H1 (cell line): Measurements from ENCODE around the gene MARS2. TPM values are rescaled to one million over a fixed set of nuclear protein-coding genes. Genes with fewer than 3 reads are reported as not detected.

Experiments
- BACH1 ChIP-seq: IDR thresholded peaks from 2 replicates; pipeline ENCODE4 v1.6.1; 2012; ENCODE audit warnings: low read length, improper control_type of control experiment
- BCL11A ChIP-seq, 2 experiments: IDR thresholded peaks; one replicate each; pipeline ENCODE4 v1.6.1; 2011; ENCODE audit warnings: low read depth in 2 of 2, low read length in 2 of 2, mild to moderate bottlenecking in 2 of 2
- BRCA1 ChIP-seq: IDR thresholded peaks from 2 replicates; pipeline ENCODE4 v1.6.1; 2012; ENCODE audit warnings: low read depth, low read length, improper control_type of control experiment
- GABPA ChIP-seq: IDR thresholded peaks from 2 replicates; pipeline ENCODE4 v1.6.1; 2011; ENCODE audit warnings: mild to moderate bottlenecking, low read length, moderate library complexity, borderline replicate concordance; ENCODE audit not compliant: insufficient read depth
- HDAC6 ChIP-seq: IDR thresholded peaks from one replicate; pipeline ENCODE4 v1.7.1; 2012; ENCODE audit warnings: low read depth, mild to moderate bottlenecking, inconsistent platforms, low read length, moderate library complexity
- KDM5A ChIP-seq: fragments of 200-600 bp; IDR thresholded peaks from 2 replicates; pipeline ENCODE4 v1.7.1; 2012; ENCODE audit warnings: mild to moderate bottlenecking, low read length, inconsistent platforms, mixed read lengths
- polyA plus RNA-seq, 7 experiments: library from polyadenylated mRNA; depleted of rRNA in 3 of 7; stranded (reverse) in 5 of 7; unstranded in 2 of 7; fragments of >200 nt in 5 of 7; fragments of 200-250 nt in 2 of 7; gene quantifications; 1 replicate in 5 of 7; 2 replicates in 1 of 7; 4 replicates in 1 of 7; pipeline versions ENCODE4 v1.2.1 to v1.2.3, GENCODE V29; 2011 to 2013; ENCODE audit warnings: missing spikeins in 2 of 7, mixed read lengths in 2 of 7
- total RNA-seq: library from RNA; stranded (reverse); fragmentation: NEBNext Ultra II Directional; extraction: Animal tissue kit (Norgen Biotek cat#: 25700); gene quantifications from 2 replicates; pipeline ENCODE4 v1.2.1, GENCODE V29; 2021
- TF ChIP-seq, protein P1 (sequence below): fragments of 300-600 bp; sonication (generic); IDR thresholded peaks from 2 replicates; pipeline ENCODE4 v1.7.1; 2012; ENCODE audit warnings: low read length, moderate library complexity, mild to moderate bottlenecking, inconsistent platforms; ENCODE audit not compliant: insufficient replicate concordance

The MARS2 gene
- total and polyA plus RNA-seq, 2 of the 8 experiments (the other 6 are each of a cell fraction or from before 2014, with no cell fraction given), result 15.7 to 27.2 TPM

DNA sequence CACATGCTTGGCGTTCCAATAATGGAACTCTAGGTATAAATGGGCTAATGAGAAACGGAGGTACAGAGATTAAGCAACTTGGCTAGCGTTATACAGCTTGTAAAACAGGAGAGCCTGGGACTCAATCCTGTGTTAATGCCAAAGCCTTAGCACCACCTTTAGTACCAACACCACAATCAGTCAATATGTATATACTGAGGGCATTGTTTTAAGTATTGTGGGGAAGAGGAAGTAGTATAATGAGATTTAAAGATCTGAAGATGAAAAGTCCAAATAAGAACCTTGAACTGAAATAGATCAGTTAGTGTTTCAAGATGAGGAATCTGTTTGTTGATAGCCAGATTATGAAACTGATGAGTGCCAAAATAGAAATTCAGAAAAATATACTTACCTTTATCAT, 8.1 kb downstream of the MARS2 start (continued):
- TF ChIP-seq, protein P1, sequence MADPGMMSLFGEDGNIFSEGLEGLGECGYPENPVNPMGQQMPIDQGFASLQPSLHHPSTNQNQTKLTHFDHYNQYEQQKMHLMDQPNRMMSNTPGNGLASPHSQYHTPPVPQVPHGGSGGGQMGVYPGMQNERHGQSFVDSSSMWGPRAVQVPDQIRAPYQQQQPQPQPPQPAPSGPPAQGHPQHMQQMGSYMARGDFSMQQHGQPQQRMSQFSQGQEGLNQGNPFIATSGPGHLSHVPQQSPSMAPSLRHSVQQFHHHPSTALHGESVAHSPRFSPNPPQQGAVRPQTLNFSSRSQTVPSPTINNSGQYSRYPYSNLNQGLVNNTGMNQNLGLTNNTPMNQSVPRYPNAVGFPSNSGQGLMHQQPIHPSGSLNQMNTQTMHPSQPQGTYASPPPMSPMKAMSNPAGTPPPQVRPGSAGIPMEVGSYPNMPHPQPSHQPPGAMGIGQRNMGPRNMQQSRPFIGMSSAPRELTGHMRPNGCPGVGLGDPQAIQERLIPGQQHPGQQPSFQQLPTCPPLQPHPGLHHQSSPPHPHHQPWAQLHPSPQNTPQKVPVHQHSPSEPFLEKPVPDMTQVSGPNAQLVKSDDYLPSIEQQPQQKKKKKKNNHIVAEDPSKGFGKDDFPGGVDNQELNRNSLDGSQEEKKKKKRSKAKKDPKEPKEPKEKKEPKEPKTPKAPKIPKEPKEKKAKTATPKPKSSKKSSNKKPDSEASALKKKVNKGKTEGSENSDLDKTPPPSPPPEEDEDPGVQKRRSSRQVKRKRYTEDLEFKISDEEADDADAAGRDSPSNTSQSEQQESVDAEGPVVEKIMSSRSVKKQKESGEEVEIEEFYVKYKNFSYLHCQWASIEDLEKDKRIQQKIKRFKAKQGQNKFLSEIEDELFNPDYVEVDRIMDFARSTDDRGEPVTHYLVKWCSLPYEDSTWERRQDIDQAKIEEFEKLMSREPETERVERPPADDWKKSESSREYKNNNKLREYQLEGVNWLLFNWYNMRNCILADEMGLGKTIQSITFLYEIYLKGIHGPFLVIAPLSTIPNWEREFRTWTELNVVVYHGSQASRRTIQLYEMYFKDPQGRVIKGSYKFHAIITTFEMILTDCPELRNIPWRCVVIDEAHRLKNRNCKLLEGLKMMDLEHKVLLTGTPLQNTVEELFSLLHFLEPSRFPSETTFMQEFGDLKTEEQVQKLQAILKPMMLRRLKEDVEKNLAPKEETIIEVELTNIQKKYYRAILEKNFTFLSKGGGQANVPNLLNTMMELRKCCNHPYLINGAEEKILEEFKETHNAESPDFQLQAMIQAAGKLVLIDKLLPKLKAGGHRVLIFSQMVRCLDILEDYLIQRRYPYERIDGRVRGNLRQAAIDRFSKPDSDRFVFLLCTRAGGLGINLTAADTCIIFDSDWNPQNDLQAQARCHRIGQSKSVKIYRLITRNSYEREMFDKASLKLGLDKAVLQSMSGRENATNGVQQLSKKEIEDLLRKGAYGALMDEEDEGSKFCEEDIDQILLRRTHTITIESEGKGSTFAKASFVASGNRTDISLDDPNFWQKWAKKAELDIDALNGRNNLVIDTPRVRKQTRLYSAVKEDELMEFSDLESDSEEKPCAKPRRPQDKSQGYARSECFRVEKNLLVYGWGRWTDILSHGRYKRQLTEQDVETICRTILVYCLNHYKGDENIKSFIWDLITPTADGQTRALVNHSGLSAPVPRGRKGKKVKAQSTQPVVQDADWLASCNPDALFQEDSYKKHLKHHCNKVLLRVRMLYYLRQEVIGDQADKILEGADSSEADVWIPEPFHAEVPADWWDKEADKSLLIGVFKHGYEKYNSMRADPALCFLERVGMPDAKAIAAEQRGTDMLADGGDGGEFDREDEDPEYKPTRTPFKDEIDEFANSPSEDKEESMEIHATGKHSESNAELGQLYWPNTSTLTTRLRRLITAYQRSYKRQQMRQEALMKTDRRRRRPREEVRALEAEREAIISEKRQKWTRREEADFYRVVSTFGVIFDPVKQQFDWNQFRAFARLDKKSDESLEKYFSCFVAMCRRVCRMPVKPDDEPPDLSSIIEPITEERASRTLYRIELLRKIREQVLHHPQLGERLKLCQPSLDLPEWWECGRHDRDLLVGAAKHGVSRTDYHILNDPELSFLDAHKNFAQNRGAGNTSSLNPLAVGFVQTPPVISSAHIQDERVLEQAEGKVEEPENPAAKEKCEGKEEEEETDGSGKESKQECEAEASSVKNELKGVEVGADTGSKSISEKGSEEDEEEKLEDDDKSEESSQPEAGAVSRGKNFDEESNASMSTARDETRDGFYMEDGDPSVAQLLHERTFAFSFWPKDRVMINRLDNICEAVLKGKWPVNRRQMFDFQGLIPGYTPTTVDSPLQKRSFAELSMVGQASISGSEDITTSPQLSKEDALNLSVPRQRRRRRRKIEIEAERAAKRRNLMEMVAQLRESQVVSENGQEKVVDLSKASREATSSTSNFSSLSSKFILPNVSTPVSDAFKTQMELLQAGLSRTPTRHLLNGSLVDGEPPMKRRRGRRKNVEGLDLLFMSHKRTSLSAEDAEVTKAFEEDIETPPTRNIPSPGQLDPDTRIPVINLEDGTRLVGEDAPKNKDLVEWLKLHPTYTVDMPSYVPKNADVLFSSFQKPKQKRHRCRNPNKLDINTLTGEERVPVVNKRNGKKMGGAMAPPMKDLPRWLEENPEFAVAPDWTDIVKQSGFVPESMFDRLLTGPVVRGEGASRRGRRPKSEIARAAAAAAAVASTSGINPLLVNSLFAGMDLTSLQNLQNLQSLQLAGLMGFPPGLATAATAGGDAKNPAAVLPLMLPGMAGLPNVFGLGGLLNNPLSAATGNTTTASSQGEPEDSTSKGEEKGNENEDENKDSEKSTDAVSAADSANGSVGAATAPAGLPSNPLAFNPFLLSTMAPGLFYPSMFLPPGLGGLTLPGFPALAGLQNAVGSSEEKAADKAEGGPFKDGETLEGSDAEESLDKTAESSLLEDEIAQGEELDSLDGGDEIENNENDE, result no peak
- no peak for TF ChIP-seq BCL11A (IDR thresholded peaks at IDR 0.05; ENCODE audit: low read depth in 2 of 2, low read length in 2 of 2)
- TF ChIP-seq KDM5A, result no peak
- TF ChIP-seq GABPA, result no peak
- TF ChIP-seq HDAC6, result no peak
- TF ChIP-seq BACH1, result no peak
- no peak for TF ChIP-seq BRCA1
